GM20000 (cell line): ENCODE measurements around the gene OR1L8.
"Not testable (repeated sequence)": the region's sequence is repeated elsewhere in the genome, so short reads cannot be mapped to it uniquely, and the experiment has no call there.

Experiments used
- DNase-seq: peaks from one replicate; pipeline ENCODE4 v3.0.0; 2012; ENCODE audit warnings: low spot score
- CTCF ChIP-seq: IDR thresholded peaks from 2 replicates; pipeline ENCODE4 v1.5.1; 2012; ENCODE audit warnings: mild to moderate bottlenecking, control low read depth; ENCODE audit errors: extremely low read depth, missing control alignments

Gene OR1L8

GRCh38 chr9:122538757-122539156 lies 44.4 kb downstream of the OR1L8 start:
- no peak for DNase-seq
- no peak for TF ChIP-seq CTCF

- not testable (repeated sequence) for DNase-seq
These were observed 46.1 kb downstream of the OR1L8 start for GRCh38 chr9:122537066-122537465.

- no peak for TF ChIP-seq CTCF
- DNase-seq: no peak
These were observed 47.0 kb downstream of the OR1L8 start for GRCh38 chr9:122536134-122536533.

- not testable (repeated sequence) for DNase-seq
These were observed 52.0 kb downstream of the OR1L8 start for GRCh38 chr9:122531157-122531556.

GRCh38 chr9:122527193-122527592 lies 56.0 kb downstream of the OR1L8 start, which contains the start of gene OR1N1:
Gene OR1N1, minus strand, starts transcription at chr9:122527293. Its CDS starts 0 bp downstream, at chr9:122527293.
- no peak for TF ChIP-seq CTCF
- no peak for DNase-seq

- no peak for DNase-seq
- TF ChIP-seq CTCF: no peak
These were observed 56.6 kb downstream of the OR1L8 start for GRCh38 chr9:122526602-122527001.

GRCh38 chr9:122519376-122519775 lies 63.8 kb downstream of the OR1L8 start:
- no peak for DNase-seq
- no peak for TF ChIP-seq CTCF

GRCh38 chr9:122518841-122519240 lies 64.3 kb downstream of the OR1L8 start, which contains the start of gene OR1J4:
Gene OR1J4, plus strand, starts transcription at chr9:122519141. Its CDS starts 0 bp downstream, at chr9:122519141.
- no peak for TF ChIP-seq CTCF
- DNase-seq: no peak

GRCh38 chr9:122518226-122518625 lies 65.0 kb downstream of the OR1L8 start:
- no peak for DNase-seq
- TF ChIP-seq CTCF: no peak
